ENCODE data around the gene TBC1D13. TPM values are rescaled to one million over a fixed set of nuclear protein-coding genes. Genes with fewer than 3 reads are reported as not detected.

The TBC1D13 gene
- polyA plus RNA-seq, 1 donor from 2014 or later = 30.0 TPM

DNA sequence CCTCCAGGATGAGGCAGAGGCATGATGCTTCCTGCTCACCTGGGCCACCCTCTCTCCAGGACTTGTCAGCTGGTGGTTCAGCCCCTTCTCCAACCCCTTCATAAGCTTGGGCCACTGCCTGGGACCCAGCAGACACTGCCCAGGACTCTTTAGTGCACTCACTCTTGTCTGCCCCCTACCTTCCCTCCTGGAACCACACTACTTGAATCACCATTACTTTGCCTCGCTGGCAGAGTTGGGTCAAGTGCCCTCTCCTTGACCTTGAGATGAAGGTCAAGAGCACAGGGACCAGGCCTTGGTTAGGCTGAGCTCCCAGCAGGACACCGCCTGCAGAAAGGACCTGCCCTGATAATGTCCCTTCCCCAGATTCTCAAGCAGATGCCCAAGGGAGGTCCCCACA lies 22.8 kb downstream of the TBC1D13 start:
- no peak for TF ChIP-seq EZH2 (IDR thresholded peaks at IDR 0.05; ENCODE audit: borderline replicate concordance, insufficient read depth, low read length, poor library complexity, severe bottlenecking)
- TF ChIP-seq SMC3 (conservative IDR thresholded peaks at IDR 0.05; ENCODE audit: poor library complexity) = no peak
- TF ChIP-seq EP300 (conservative IDR thresholded peaks at IDR 0.05; ENCODE audit: poor library complexity, severe bottlenecking) = no peak
- no peak for TF ChIP-seq MXI1 (conservative IDR thresholded peaks at IDR 0.05; ENCODE audit: poor library complexity, severe bottlenecking)
- no peak for TF ChIP-seq POLR2AphosphoS5 (IDR thresholded peaks at IDR 0.05)
- Histone ChIP-seq H3K4me3 (ENCODE audit: low read length) (no peak overlapping the region), H3K9ac (ENCODE audit: low read length) (no peak overlapping the region), H3K9me2 (ENCODE audit: insufficient read depth, low read length) (no peaks in the 10 kb centered on the region), H3K36me3 (ENCODE audit: insufficient read depth, low read length) (no peaks in the 10 kb centered on the region), H4K20me1 (ENCODE audit: insufficient read depth) (no peaks in the 10 kb centered on the region), H3K27me3 (ENCODE audit: insufficient read depth, low read depth, low read length) (no peaks in the 10 kb centered on the region), H2AFZ (ENCODE audit: low read depth, low read length) (no peak overlapping the region), H3K9me3 (ENCODE audit: low read length) (no peaks in the 10 kb centered on the region), H3K4me2 (ENCODE audit: low read length) (no peak overlapping the region), H3K27ac (ENCODE audit: low read length) (no peak overlapping the region), H3F3A (ENCODE audit: insufficient read depth, low read length, poor library complexity, severe bottlenecking) (no peaks in the 10 kb centered on the region), H3K79me2 (replicated peaks; ENCODE audit: insufficient read depth, low read length) (no peaks in the 10 kb centered on the region)

DNA sequence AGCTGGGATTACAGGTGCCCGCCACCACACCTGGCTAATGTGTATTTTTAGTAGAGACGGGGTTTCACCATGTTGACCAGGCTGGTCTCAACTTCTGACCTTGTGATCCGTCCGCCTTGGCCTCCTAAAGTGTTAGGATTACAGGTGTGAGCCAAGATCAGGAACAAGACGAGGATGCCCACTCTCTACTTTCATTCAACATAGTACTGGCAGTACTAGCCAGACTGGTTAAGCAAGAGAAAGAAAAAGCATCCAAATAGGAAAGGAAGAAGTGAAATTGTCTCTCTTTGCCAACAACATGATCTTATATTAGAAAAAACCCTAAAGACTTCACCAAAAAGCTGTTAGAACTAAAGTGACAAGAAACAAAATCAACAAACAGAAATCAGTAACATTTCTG lies 23.8 kb downstream of the TBC1D13 start:
- H3K27ac ChIP-seq (ENCODE audit: low read length) = no peak overlapping the region
- H3K36me3 ChIP-seq (ENCODE audit: insufficient read depth, low read length) = no peaks in the 10 kb centered on the region
- no peaks in the 10 kb centered on the region for H3K9me3 ChIP-seq (ENCODE audit: low read length)

More for the DNA sequence above, 23.8 kb downstream of the TBC1D13 start:
- TF ChIP-seq POLR2AphosphoS5 (IDR thresholded peaks at IDR 0.05) (no peak), TAF1 (IDR thresholded peaks at IDR 0.05; ENCODE audit: low read depth) (no peak), EP300 (conservative IDR thresholded peaks at IDR 0.05; ENCODE audit: poor library complexity, severe bottlenecking) (no peak), SMC3 (conservative IDR thresholded peaks at IDR 0.05; ENCODE audit: poor library complexity) (no peak), RAD21 (conservative IDR thresholded peaks at IDR 0.05) (no peak)
- TF ChIP-seq, protein P1, sequence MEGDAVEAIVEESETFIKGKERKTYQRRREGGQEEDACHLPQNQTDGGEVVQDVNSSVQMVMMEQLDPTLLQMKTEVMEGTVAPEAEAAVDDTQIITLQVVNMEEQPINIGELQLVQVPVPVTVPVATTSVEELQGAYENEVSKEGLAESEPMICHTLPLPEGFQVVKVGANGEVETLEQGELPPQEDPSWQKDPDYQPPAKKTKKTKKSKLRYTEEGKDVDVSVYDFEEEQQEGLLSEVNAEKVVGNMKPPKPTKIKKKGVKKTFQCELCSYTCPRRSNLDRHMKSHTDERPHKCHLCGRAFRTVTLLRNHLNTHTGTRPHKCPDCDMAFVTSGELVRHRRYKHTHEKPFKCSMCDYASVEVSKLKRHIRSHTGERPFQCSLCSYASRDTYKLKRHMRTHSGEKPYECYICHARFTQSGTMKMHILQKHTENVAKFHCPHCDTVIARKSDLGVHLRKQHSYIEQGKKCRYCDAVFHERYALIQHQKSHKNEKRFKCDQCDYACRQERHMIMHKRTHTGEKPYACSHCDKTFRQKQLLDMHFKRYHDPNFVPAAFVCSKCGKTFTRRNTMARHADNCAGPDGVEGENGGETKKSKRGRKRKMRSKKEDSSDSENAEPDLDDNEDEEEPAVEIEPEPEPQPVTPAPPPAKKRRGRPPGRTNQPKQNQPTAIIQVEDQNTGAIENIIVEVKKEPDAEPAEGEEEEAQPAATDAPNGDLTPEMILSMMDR (IDR thresholded peaks at IDR 0.05; ENCODE audit: poor library complexity, severe bottlenecking) = no peak
- TF ChIP-seq, protein P2, sequence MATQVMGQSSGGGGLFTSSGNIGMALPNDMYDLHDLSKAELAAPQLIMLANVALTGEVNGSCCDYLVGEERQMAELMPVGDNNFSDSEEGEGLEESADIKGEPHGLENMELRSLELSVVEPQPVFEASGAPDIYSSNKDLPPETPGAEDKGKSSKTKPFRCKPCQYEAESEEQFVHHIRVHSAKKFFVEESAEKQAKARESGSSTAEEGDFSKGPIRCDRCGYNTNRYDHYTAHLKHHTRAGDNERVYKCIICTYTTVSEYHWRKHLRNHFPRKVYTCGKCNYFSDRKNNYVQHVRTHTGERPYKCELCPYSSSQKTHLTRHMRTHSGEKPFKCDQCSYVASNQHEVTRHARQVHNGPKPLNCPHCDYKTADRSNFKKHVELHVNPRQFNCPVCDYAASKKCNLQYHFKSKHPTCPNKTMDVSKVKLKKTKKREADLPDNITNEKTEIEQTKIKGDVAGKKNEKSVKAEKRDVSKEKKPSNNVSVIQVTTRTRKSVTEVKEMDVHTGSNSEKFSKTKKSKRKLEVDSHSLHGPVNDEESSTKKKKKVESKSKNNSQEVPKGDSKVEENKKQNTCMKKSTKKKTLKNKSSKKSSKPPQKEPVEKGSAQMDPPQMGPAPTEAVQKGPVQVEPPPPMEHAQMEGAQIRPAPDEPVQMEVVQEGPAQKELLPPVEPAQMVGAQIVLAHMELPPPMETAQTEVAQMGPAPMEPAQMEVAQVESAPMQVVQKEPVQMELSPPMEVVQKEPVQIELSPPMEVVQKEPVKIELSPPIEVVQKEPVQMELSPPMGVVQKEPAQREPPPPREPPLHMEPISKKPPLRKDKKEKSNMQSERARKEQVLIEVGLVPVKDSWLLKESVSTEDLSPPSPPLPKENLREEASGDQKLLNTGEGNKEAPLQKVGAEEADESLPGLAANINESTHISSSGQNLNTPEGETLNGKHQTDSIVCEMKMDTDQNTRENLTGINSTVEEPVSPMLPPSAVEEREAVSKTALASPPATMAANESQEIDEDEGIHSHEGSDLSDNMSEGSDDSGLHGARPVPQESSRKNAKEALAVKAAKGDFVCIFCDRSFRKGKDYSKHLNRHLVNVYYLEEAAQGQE (IDR thresholded peaks at IDR 0.05; ENCODE audit: borderline replicate concordance) = no peak
- no peaks in the 10 kb centered on the region for H3K9me2 ChIP-seq (ENCODE audit: insufficient read depth, low read length)
- no peaks in the 10 kb centered on the region for H3K27me3 ChIP-seq (ENCODE audit: insufficient read depth, low read depth, low read length)
- H3K79me2 ChIP-seq (replicated peaks; ENCODE audit: insufficient read depth, low read length) = no peaks in the 10 kb centered on the region
- H4K20me1 ChIP-seq (ENCODE audit: insufficient read depth) = no peaks in the 10 kb centered on the region
- no peak overlapping the region for H3K9ac ChIP-seq (ENCODE audit: low read length)
- H3K4me3 ChIP-seq (ENCODE audit: low read length) = no peak overlapping the region
- no peaks in the 10 kb centered on the region for H3F3A ChIP-seq (ENCODE audit: insufficient read depth, low read length, poor library complexity, severe bottlenecking)
- no peak overlapping the region for H2AFZ ChIP-seq (ENCODE audit: low read depth, low read length)
- H3K4me2 ChIP-seq (ENCODE audit: low read length) = no peak overlapping the region

All from neural cell (in vitro differentiated cells).